Hindlimb muscle (tissue), 1 donor: ENCODE results near the gene ST14. TPM values are rescaled to one million over a fixed set of nuclear protein-coding genes. Genes with fewer than 3 reads are reported as not detected.
"Not testable (repeated sequence)": the region's sequence is repeated elsewhere in the genome, so short reads cannot be mapped to it uniquely, and the experiment has no call there.

ENCODE experiments used
- DNase-seq: peaks from one replicate; pipeline ENCODE4 v3.0.0-alpha.2; 2013
- polyA plus RNA-seq: library from polyadenylated mRNA; unstranded; fragments of 120-200 nt; gene quantifications from one replicate; pipeline ENCODE4 v1.2.1, GENCODE V29; 2013; ENCODE audit not compliant: insufficient read length

The ST14 gene
- polyA plus RNA-seq, 1 donor: 0.67 TPM

GRCh38 chr11:130209954-130210854 lies 50.6 kb downstream of the ST14 start:
- no peak for DNase-seq

- DNase-seq: no peak
These were observed 51.6 kb downstream of the ST14 start for GRCh38 chr11:130211144-130211543.

- DNase-seq: no peak
These were observed 52.3 kb downstream of the ST14 start for GRCh38 chr11:130211781-130212401.

- DNase-seq: no peak
These were observed 52.9 kb downstream of the ST14 start for GRCh38 chr11:130212431-130212961.

GRCh38 chr11:130213143-130213978 lies 53.8 kb downstream of the ST14 start:
- DNase-seq: peak; percentile 57

GRCh38 chr11:130213979-130214281 lies 54.3 kb downstream of the ST14 start:
- no peak for DNase-seq

- no peak for DNase-seq
These were observed 55.4 kb downstream of the ST14 start for GRCh38 chr11:130214861-130215530.

- no peak for DNase-seq
These were observed 56.1 kb downstream of the ST14 start for GRCh38 chr11:130215531-130216220.

GRCh38 chr11:130216221-130216550 lies 56.6 kb downstream of the ST14 start:
- DNase-seq: no peak

- DNase-seq: no peak
These were observed 57.1 kb downstream of the ST14 start for GRCh38 chr11:130216591-130217132.

GRCh38 chr11:130217133-130218031 lies 57.8 kb downstream of the ST14 start:
- no peak for DNase-seq

- no peak for DNase-seq
These were observed 59.0 kb downstream of the ST14 start for GRCh38 chr11:130218501-130219070.

GRCh38 chr11:130219148-130219547 lies 59.6 kb downstream of the ST14 start:
- no peak for DNase-seq

GRCh38 chr11:130220311-130221035 lies 60.9 kb downstream of the ST14 start:
- DNase-seq: no peak

GRCh38 chr11:130223291-130223971 lies 63.8 kb downstream of the ST14 start:
- no peak for DNase-seq

GRCh38 chr11:130227373-130227772 lies 67.8 kb downstream of the ST14 start:
- DNase-seq: no peak

GRCh38 chr11:130233486-130233885 lies 73.9 kb downstream of the ST14 start:
- DNase-seq: not testable (repeated sequence)

GRCh38 chr11:130233888-130234287 lies 74.3 kb downstream of the ST14 start:
- DNase-seq: not testable (repeated sequence)

GRCh38 chr11:130234315-130234714 lies 74.7 kb downstream of the ST14 start:
- DNase-seq: no peak
